Heart left ventricle (tissue), 16 donors: ENCODE results near the gene FETUB. TPM values are rescaled to one million over a fixed set of nuclear protein-coding genes. Genes with fewer than 3 reads are reported as not detected.

ENCODE experiments used
- ATAC-seq, 4 donors: fragments of 200-7000 bp; cut with Tn5 transposase; one replicate each; pipeline ENCODE4 v1.9.1; 2020 to 2022; ENCODE audit warnings: moderate library complexity in 4 of 4, mild to moderate bottlenecking in 3 of 4, moderate number of reproducible peaks in 1 of 4
- DNase-seq, 5 donors: peaks; one replicate each; pipeline ENCODE4 v3.0.0-alpha.2; 2020
- H3K27ac ChIP-seq, 12 donors: fragments of 200-600 bp; sonication (generic) in 4 of 12; one replicate each; pipeline versions ENCODE4 v1.5.0 to v1.8.0; 2016 to 2022; ENCODE audit warnings: mild to moderate bottlenecking in 2 of 12
- H3K27me3 ChIP-seq, 9 donors: fragments of 200-600 bp; sonication (generic) in 2 of 9; one replicate each; pipeline versions ENCODE4 v1.5.1 to v1.8.0; 2016 to 2022; ENCODE audit warnings: mild to moderate bottlenecking in 3 of 9
- H3K36me3 ChIP-seq, 9 donors: fragments of 200-600 bp; sonication (generic) in 2 of 9; one replicate each; pipeline versions ENCODE4 v1.5.0 to v1.8.0; 2018 to 2022; ENCODE audit warnings: mild to moderate bottlenecking in 2 of 9
- H3K4me1 ChIP-seq, 12 donors: fragments of 200-600 bp; sonication (generic) in 4 of 12; one replicate each; pipeline versions ENCODE4 v1.5.0 to v1.8.0; 2016 to 2022; ENCODE audit warnings: mild to moderate bottlenecking in 3 of 12
- H3K4me3 ChIP-seq, 12 donors: fragments of 200-600 bp; sonication (generic) in 4 of 12; one replicate each; pipeline versions ENCODE4 v1.5.0 to v1.8.0; 2017 to 2022; ENCODE audit warnings: mild to moderate bottlenecking in 9 of 12, moderate library complexity in 4 of 12
- H3K9me3 ChIP-seq, 12 donors: fragments of 200-600 bp; sonication (generic) in 4 of 12; one replicate each; pipeline versions ENCODE4 v1.5.0 to v1.8.0; 2016 to 2022; ENCODE audit warnings: mild to moderate bottlenecking in 1 of 12
- POLR2A ChIP-seq, 2 donors: fragments of 450-650 bp; IDR thresholded peaks; one replicate each; pipeline ENCODE4 v1.6.1; 2017; ENCODE audit warnings: antibody characterized with exemption in 2 of 2, mild to moderate bottlenecking in 2 of 2, moderate library complexity in 2 of 2
- WGBS, 4 donors: extraction: QIAGEN DNeasy Blood & Tissue Kit in 2 of 4; methylation state at CpG; one replicate each; pipeline versions ENCODE4 v1.1.5 to v1.1.7; 2013 to 2018; 5-methylcytosine and 5-hydroxymethylcytosine counted together
- intact Hi-C, 10 donors: fragments of 100-400 bp; cut with DNase I; formaldehyde crosslinking; loops; one replicate each; pipeline versions ENCODE4 v1.11.1 to v1.14.2; 2022
- polyA plus RNA-seq, 2 donors: library from polyadenylated mRNA; stranded (reverse); fragments of 200-250 nt; gene quantifications; one replicate each; pipeline ENCODE4 v1.2.3, GENCODE V29; 2013
- total RNA-seq, 9 donors: library from RNA; depleted of rRNA in 2 of 9; stranded (reverse); fragments of >200 nt in 2 of 9; fragmentation: NEBNext Ultra II Directional in 3 of 9; extraction: Animal tissue kit (Norgen Biotek cat#: 25700) in 3 of 9; gene quantifications; one replicate each; pipeline versions ENCODE4 v1.1.0 to v1.2.4, GENCODE V29; 2016 to 2023
- TF ChIP-seq, protein P1 (sequence below), 12 donors: fragments of 200-600 bp; sonication (generic) in 4 of 12; IDR thresholded peaks; one replicate each; pipeline versions ENCODE4 v1.5.0 to v1.8.0; 2018 to 2022; ENCODE audit warnings: antibody characterized with exemption in 12 of 12, mild to moderate bottlenecking in 5 of 12
- donor health status: ischemic (EF 13 %, LVEDD 7.1; RV severe dilation, severe dysfunction).
- donor health status: healthy with polysubstance abuse.
- donor health status: DM: no; HTN: yes; CAD: no.
- donor health status: DM: no; HTN: no; CAD: no.
- donor health status: ischemic (EF 25% LVEDD 6.9; RV normal size, moderate dysfunction).
- donor health status: ischemic (EF 25% LVEDD 5.7; RV mildly dilated, moderate dysfunction).
- donor health status: healthy.
- donor health status: DM: yes; HTN: yes; CAD: no.
- donor health status: ischemic (EF 35%, LVEDD 5.7; RV mildly dilated, moderate dysfunction).
- donor health status: nonischemic (EF 11% LVEDD 7.7; RV severe dilation, severe dysfunction).
- donor health status: DM: yes; HTN: yes; CAD: no.
- donor health status: PGD.
- donor health status: ischemic (EF 29% LVEDD 5.4; RV normal size, mild dysfunction).
- donor health status: nonischemic (EF 23%, LVEDD 6.1; RV moderate dilation, normal function).

Gene FETUB
- total and polyA plus RNA-seq, 11 donors: 0.14 TPM; not detected in 10

DNA sequence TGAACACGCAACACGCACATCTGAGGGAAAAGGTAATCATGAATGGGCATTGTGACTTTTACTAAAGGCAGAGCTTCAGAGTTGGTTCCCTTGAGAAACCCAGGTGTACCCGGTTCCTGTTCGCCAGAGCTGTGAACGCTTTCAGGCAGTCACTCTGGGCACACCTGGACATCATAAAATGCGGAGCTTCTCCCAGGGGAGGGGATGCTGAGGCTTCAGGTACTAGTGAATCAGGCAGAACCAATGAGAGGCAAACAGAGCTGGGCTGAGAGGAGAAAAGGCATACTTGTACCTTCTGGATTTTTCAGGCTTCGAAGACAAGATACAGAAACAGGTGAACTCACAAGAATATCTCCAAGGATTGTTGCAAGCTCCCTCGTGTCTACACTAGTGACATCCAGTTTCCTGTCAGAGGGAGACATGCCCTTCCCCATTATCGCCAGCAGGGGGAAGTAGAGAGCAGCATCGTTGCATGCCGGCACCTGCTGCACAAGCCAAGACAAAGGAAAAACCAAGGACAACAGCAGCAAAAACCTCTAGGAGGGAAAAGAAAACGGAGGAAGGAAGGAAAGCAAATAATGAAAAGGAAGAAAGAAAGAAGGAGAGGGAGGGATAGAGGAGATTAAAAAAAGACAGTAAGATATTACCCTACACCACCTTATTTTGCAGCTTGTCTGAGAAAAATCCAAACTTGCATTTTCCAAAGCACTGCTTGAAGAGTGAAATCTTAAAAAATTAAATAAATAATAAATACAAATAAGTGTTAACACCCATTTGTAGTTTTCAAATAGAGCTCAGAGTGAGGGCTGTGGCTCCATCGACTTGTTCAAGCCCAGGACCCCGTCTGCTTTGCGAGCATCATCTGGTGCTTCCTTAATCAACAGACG is 25.4 kb upstream of the FETUB start:
- intact Hi-C loops: loop anchor here (1.0 to 10.0 kb wide), 11 partner anchors 137 to 1100 kb away; no protein-coding TSS in a partner anchor
- H3K27me3 ChIP-seq: peaks cover 0 to 44% (median 0%) of the 10 kb centered on the region in 9 donors
- H3K4me3 ChIP-seq: no peak overlapping the region
- H3K36me3 ChIP-seq: no peaks in the 10 kb centered on the region
- no peak overlapping the region for H3K27ac ChIP-seq
- peak; percentile 49 to 77 (median 61) for DNase-seq
- no peaks in the 10 kb centered on the region for H3K9me3 ChIP-seq
- H3K4me1 ChIP-seq: peaks cover 0 to 19% (median 4%) of the 10 kb centered on the region in 12 donors
- TF ChIP-seq, protein P1, sequence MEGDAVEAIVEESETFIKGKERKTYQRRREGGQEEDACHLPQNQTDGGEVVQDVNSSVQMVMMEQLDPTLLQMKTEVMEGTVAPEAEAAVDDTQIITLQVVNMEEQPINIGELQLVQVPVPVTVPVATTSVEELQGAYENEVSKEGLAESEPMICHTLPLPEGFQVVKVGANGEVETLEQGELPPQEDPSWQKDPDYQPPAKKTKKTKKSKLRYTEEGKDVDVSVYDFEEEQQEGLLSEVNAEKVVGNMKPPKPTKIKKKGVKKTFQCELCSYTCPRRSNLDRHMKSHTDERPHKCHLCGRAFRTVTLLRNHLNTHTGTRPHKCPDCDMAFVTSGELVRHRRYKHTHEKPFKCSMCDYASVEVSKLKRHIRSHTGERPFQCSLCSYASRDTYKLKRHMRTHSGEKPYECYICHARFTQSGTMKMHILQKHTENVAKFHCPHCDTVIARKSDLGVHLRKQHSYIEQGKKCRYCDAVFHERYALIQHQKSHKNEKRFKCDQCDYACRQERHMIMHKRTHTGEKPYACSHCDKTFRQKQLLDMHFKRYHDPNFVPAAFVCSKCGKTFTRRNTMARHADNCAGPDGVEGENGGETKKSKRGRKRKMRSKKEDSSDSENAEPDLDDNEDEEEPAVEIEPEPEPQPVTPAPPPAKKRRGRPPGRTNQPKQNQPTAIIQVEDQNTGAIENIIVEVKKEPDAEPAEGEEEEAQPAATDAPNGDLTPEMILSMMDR (IDR thresholded peaks at IDR 0.05): peak; percentile 94 to 99 (median 98)
- TF ChIP-seq POLR2A (IDR thresholded peaks at IDR 0.05): no peak
- ATAC-seq: peak in 3 of 4 donors; percentile 74 to 77 (median 75)
- WGBS, 4 donors: 30 to 35% (median 31%) methylated on average over 16 of the region's 16 CpGs

DNA sequence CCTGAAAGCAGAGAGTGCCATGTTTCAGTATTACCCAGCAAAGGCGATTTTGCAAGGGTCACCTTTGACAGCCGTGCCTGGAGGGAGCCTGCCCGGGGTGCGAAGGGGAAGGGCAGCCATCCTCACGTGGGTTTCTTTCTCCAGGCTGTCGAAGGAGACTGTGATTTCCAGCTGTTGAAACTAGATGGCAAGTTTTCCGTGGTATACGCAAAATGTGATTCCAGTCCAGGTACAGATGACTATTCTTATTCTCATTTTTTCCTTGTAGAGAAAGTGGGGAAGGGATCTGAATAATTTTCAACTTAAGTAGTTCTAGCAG is 23.9 kb upstream of the FETUB start:
- no peak for DNase-seq
- intact Hi-C loops: loop anchor here (2.0 to 10.0 kb wide), 9 partner anchors 75 to 1099 kb away; no protein-coding TSS in a partner anchor
- Histone ChIP-seq H3K4me3 (no peak overlapping the region), H3K4me1 (peaks cover 0 to 19% (median 4%) of the 10 kb centered on the region in 12 donors), H3K27me3 (peaks cover 0 to 44% (median 0%) of the 10 kb centered on the region in 9 donors), H3K36me3 (no peaks in the 10 kb centered on the region), H3K27ac (no peak overlapping the region), H3K9me3 (no peaks in the 10 kb centered on the region)
- 81 to 89% (median 86%) methylated on average over 8 of the region's 8 CpGs for WGBS, 4 donors
- no peak for TF ChIP-seq POLR2A (IDR thresholded peaks at IDR 0.05)
- TF ChIP-seq, protein P1 (IDR thresholded peaks at IDR 0.05): no peak
- ATAC-seq: no peak

DNA sequence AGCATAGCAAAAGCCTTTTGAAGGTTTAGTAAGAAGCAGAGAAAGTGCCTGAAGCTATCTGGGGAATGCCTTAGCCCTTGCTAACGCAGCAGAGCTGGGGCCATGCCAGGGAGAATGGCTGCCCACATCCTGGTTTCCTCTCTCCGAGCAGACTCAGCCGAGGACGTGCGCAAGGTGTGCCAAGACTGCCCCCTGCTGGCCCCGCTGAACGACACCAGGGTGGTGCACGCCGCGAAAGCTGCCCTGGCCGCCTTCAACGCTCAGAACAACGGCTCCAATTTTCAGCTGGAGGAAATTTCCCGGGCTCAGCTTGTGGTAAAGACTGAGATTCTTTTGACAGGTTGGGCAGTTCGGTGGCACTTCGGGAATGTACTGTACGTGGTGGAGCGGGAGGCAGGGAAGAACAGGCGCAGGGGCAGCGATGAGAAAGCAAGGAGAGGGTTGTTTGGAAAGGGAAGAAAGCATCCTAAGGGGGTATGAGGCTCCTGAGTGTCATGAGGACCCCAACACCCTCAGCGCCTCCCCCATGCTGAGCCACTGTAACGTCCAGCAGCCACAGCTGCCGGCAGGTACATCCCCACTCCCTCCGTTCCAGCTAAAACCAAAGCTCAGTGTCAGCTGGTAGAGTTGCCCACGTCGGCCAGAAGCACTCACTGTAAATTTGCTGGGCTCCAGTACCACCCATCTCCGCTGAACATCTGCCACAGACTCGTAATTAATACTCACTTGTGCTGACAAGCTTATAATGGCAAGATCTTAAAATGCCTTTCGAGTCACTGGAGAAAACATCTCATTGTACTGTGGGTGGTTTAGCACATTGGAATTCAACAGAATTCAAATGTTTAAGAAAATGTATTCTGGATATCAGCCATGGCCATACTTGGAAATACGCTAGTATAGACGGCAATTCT is 22.9 kb upstream of the FETUB start:
- peak overlapping the region in 5 of 12 donors; percentile 2 to 30 (median 27) for H3K4me3 ChIP-seq
- H3K9me3 ChIP-seq: no peaks in the 10 kb centered on the region
- H3K27me3 ChIP-seq: peaks cover 0 to 46% (median 0%) of the 10 kb centered on the region in 9 donors
- 20 to 27% (median 22%) methylated on average over 26 to 31 of the region's 31 CpGs for WGBS, 4 donors
- TF ChIP-seq, protein P1 (IDR thresholded peaks at IDR 0.05): peak; percentile 74 to 90 (median 82)
- no peak for TF ChIP-seq POLR2A (IDR thresholded peaks at IDR 0.05)
- intact Hi-C loops: loop anchor here (2.0 to 10.0 kb wide), 9 partner anchors 76 to 1098 kb away; no protein-coding TSS in a partner anchor
- ATAC-seq (peak; percentile 83 to 97 (median 96)), DNase-seq (peak; percentile 75 to 92 (median 84))
- H3K36me3 ChIP-seq: no peaks in the 10 kb centered on the region
- peak overlapping the region in 1 of 12 donors; percentile 25 for H3K27ac ChIP-seq
- peaks cover 0 to 19% (median 4%) of the 10 kb centered on the region in 12 donors for H3K4me1 ChIP-seq
